ENCODE results near the gene GBA3. TPM values are rescaled to one million over a fixed set of nuclear protein-coding genes. Genes with fewer than 3 reads are reported as not detected.

GBA3 gene
- total RNA-seq, 4 donors from 2014 or later = not detected

DNA sequence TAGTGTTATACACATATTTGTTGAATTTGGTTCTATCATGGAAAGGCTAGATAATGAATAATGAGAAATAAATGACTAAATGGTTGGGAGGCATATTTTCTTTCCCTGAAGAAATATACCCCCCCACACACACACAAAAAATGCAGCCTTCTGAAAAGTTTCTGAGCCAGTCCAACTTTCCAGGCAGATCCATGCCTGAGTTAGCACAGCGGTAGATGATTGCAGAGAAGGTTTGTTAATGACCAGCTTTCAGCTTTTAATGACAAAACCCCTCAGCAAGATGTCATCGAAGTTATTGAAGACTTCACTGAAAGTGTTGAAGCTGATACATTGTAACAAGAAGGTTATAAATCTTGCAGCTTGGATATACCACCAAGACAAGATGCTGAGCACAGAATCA lies 61.4 kb downstream of the GBA3 start:
- Histone ChIP-seq H3K9me3 (no peaks in the 10 kb centered on the region), H3K4me3 (no peak overlapping the region), H3K27me3 (no peaks in the 10 kb centered on the region), H3K27ac (no peak overlapping the region), H3K36me3 (no peaks in the 10 kb centered on the region), H3K4me1 (no peaks in the 10 kb centered on the region)
- no peak for TF ChIP-seq POLR2A (IDR thresholded peaks at IDR 0.05)
- TF ChIP-seq, protein P1, sequence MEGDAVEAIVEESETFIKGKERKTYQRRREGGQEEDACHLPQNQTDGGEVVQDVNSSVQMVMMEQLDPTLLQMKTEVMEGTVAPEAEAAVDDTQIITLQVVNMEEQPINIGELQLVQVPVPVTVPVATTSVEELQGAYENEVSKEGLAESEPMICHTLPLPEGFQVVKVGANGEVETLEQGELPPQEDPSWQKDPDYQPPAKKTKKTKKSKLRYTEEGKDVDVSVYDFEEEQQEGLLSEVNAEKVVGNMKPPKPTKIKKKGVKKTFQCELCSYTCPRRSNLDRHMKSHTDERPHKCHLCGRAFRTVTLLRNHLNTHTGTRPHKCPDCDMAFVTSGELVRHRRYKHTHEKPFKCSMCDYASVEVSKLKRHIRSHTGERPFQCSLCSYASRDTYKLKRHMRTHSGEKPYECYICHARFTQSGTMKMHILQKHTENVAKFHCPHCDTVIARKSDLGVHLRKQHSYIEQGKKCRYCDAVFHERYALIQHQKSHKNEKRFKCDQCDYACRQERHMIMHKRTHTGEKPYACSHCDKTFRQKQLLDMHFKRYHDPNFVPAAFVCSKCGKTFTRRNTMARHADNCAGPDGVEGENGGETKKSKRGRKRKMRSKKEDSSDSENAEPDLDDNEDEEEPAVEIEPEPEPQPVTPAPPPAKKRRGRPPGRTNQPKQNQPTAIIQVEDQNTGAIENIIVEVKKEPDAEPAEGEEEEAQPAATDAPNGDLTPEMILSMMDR (IDR thresholded peaks at IDR 0.05) = no peak
- WGBS, 2 donors = 69 to 74% methylated on average over 2 of the region's 2 CpGs
- intact Hi-C loops (cut with DNase I) = no loop called here
- no peak for DNase-seq

- no peaks in the 10 kb centered on the region for H3K4me1 ChIP-seq
- WGBS, 2 donors = 74 to 77% methylated on average over 2 of the region's 2 CpGs
- DNase-seq = no peak
- H3K9me3 ChIP-seq = no peaks in the 10 kb centered on the region
- intact Hi-C loops (cut with DNase I) = no loop called here
- TF ChIP-seq, protein P1 (IDR thresholded peaks at IDR 0.05) = no peak
- TF ChIP-seq POLR2A (IDR thresholded peaks at IDR 0.05) = no peak
- no peaks in the 10 kb centered on the region for H3K36me3 ChIP-seq
- H3K27me3 ChIP-seq = no peaks in the 10 kb centered on the region
- no peak overlapping the region for H3K27ac ChIP-seq
- no peak overlapping the region for H3K4me3 ChIP-seq
These were observed 69.8 kb downstream of the GBA3 start for GRCh38 chr4:22762548-22762947.

DNA sequence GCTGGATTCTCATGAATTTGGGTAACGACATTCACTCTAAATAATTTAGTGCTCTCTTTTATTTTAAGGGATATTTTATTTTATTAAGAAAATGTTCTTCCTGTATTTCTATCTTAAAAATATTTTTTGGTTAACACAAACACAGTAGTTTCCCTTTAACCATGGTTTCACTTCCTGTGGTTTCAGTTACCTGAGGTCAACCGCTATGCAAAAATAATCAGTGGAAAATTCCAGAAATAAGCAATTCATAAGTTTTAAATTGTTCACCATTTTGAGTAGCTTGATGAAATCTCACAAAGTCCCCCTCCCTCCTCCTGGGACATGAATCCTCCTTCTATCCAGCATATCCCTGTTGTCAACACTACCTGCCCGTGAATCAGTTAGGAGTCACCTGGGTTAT lies 71.4 kb downstream of the GBA3 start:
- Histone ChIP-seq H3K4me1 (no peaks in the 10 kb centered on the region), H3K27me3 (no peaks in the 10 kb centered on the region), H3K27ac (no peak overlapping the region), H3K36me3 (no peaks in the 10 kb centered on the region), H3K9me3 (no peaks in the 10 kb centered on the region), H3K4me3 (no peak overlapping the region)
- TF ChIP-seq, protein P1 (IDR thresholded peaks at IDR 0.05) = no peak
- TF ChIP-seq POLR2A (IDR thresholded peaks at IDR 0.05) = no peak
- no peak for DNase-seq
- intact Hi-C loops (cut with DNase I) = no loop called here
- 76 to 90% methylated on average over 3 of the region's 3 CpGs for WGBS, 2 donors

DNA sequence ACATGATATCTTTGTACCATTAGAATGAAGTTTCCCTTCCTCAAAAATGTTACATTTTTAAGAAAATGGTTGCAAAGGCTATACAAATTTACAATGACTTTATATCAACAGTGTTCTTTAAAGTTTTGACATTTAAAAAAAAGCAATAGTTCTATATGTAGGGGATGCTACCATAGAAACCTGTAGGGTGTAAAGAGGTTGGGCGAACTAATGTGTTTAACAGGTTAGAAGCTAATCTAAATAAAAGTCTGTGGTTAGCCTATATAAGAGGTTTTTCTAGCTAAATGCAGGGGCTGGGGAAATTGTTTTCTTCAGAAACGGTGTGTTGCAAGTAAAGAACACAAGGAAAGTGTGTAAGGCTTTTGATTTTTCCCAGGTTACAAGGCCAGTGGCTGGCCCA lies 73.3 kb downstream of the GBA3 start:
- H3K36me3 ChIP-seq = no peaks in the 10 kb centered on the region
- 61 to 86% methylated on average over 2 of the region's 2 CpGs for WGBS, 2 donors
- no peak for TF ChIP-seq POLR2A (IDR thresholded peaks at IDR 0.05)
- TF ChIP-seq, protein P1 (IDR thresholded peaks at IDR 0.05) = no peak

DNA sequence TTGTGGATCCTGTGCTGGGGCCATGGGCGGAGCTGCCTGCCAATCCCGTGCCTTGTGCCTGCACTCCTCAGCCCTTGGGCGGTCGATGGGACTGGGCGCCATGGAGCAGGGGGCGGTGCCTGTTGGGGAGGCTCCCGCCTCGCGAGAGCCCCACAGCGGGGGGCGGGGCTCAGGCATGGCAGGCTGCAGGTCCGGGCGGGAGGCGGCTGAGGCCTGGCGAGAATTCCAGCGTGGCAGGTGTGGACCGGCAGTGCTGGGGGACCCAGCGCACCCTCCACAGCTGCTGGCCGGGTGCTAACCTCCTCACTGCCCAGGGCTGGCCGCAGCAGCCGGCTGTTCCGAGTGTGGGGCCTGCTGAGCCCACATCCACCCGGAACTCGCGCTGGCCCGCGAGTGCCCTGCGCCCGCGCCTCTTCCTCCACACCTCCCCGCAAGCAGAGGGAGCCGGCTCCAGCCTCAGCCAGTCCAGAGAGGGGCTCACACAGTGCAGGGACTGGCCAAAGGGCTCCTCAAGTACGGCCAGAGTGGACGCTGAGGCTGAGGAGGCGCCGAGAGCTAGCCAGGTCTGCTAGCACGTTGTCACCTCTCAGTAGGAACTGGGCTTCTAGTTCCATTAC lies 85.9 kb downstream of the GBA3 start:
- 93 to 96% methylated on average over 4 to 15 of the region's 37 CpGs for WGBS, 2 donors
- intact Hi-C loops (cut with DNase I) = no loop called here
- Histone ChIP-seq H3K4me3 (no peak overlapping the region), H3K36me3 (no peaks in the 10 kb centered on the region), H3K27ac (no peak overlapping the region), H3K9me3 (no peaks in the 10 kb centered on the region), H3K4me1 (no peaks in the 10 kb centered on the region), H3K27me3 (no peaks in the 10 kb centered on the region)
- DNase-seq = no peak
- no peak for TF ChIP-seq POLR2A (IDR thresholded peaks at IDR 0.05)

More for the DNA sequence above, 73.3 kb downstream of the GBA3 start:
- Histone ChIP-seq H3K9me3 (no peaks in the 10 kb centered on the region), H3K27ac (no peak overlapping the region), H3K4me3 (no peak overlapping the region), H3K4me1 (no peaks in the 10 kb centered on the region), H3K27me3 (no peaks in the 10 kb centered on the region)
- intact Hi-C loops (cut with DNase I) = no loop called here
- DNase-seq = no peak

DNA sequence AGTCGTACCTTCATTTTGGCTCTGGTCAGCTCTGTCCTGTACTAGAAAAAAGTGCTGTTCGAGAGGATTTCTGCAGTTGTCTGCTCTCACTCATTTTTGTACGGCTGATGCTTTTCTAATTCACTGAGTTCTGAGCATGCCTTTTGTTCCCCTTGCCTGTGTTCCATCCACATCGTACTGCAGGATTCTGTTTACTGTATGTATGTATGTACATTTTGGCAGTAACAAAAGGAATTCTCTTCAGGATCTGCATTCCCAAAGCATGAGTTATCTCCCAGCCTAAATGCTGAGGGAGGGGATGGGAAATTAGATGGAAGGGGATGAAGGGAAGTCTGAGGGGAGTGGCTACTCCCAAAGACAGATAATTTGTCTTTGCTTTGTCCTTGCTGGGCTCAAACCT lies 87.6 kb downstream of the GBA3 start:
- Histone ChIP-seq H3K4me3 (no peak overlapping the region), H3K9me3 (no peaks in the 10 kb centered on the region), H3K27me3 (no peaks in the 10 kb centered on the region), H3K4me1 (no peaks in the 10 kb centered on the region), H3K27ac (no peak overlapping the region), H3K36me3 (no peaks in the 10 kb centered on the region)
- DNase-seq = no peak
- 70 to 72% methylated on average over 3 to 4 of the region's 4 CpGs for WGBS, 2 donors
- intact Hi-C loops (cut with DNase I) = no loop called here
- TF ChIP-seq POLR2A (IDR thresholded peaks at IDR 0.05) = no peak
- TF ChIP-seq, protein P1 (IDR thresholded peaks at IDR 0.05) = no peak

All from esophagus squamous epithelium (tissue), 5 donors.